Measurements from ENCODE around the gene GLTP. TPM values are rescaled to one million over a fixed set of nuclear protein-coding genes. Genes with fewer than 3 reads are reported as not detected.
A peak's percentile ranks its signal among the peaks of the same experiment; 100 is the strongest.
"Not testable (repeated sequence)": the region's sequence is repeated elsewhere in the genome, so short reads cannot be mapped to it uniquely, and the experiment has no call there.

The GLTP gene
- total RNA-seq, 1 donor from 2014 or later, result 19.8 TPM

DNA sequence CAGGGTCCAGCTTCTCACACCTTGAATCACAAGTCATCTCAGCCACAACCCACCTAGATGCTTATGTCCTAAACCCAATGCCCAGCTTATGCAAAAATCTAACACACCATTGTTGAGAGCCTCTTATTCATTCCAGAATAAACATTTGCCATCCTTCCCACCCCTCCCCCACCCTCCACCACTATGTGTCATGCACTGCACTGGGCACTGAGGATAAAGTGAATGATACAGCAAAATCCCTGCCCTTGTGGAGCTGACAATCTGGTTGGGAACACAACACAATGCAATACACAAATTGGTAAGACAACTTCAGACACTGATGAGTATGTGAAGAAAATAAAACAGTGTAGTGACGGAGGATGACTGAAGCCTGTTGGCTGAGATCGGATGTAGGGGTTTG lies 1.4 kb upstream of the GLTP start:
- DNase-seq (no peak), ATAC-seq (no peak)
- intact Hi-C loops (cut with micrococcal nuclease), result no loop called here

DNA sequence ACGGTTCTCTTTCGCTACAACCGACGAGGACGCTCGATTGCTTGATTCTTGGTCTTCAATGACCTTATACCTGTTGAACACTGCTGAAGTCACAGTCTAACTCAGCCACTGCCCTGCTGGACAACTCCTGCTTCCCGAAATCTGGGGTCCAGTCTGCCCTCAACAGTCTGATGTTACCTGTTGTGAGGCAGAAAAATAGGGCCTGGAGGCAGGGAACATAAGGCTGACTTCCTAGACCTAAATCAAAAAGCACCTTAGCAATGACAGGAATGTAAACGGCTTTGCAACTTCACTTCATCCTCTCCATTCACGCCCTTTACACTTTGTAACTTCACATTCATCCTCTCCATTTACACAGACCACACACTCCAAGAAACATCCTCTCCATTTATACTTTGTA lies 597 bp upstream of the GLTP start:
- intact Hi-C loops (cut with micrococcal nuclease), result no loop called here
- ATAC-seq (peak; percentile 3), DNase-seq (no peak)

DNA sequence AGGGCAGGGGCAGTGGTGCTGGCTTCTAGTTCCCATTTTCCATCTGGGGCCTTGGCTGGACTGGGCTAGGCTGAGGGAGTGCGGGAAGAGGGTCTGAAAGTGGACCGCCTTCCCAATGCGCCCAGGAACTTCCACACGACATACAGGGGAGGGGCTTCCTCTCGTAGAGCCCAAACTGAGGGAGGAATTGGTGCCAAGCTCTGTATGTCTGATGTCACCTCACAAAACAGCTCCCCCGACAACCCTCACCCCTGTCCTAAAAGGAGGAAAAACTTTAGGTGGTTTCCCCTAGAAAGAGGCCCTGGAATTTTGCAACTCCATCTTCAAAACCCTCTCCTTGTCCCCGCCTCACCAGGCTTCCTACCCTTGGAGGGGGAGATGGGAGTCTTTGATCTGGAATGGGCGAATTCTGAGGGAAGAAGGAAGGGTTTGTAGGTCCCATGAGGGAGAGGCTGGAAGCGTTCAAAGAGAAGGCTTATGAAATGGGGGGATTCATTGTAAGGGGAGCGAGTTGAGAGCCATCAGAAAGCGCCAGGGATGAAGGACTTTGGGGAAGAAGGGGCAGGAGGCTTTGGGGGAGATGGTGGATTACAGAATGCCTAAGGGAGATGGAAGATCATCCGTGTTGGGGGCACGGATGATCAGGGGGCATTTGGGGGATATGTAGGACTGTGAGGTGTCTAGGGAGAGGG lies 844 bp downstream of the GLTP start:
- ATAC-seq (no peak), DNase-seq (no peak)
- intact Hi-C loops (cut with micrococcal nuclease), result no loop called here

DNA sequence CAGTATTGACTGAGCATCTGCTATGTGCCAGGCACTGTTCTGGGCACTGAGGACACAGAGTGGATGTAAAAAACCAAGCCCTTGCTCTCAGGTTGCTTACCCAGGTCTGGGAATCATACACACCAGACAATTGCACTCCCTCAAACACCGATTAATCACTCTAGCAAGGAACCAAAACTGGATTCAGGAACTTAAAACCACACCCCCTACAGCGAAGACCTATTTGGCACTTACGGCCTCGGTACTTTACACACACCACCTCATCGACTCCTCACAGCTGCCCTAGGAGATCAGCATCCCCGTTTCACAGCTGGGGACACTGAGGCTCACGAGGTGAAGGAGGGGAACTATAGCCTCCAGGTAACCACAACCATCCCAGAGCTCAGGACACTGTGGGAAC lies 1.6 kb downstream of the GLTP start:
- no peak for ATAC-seq
- intact Hi-C loops (cut with micrococcal nuclease), result no loop called here
- DNase-seq, result no peak

DNA sequence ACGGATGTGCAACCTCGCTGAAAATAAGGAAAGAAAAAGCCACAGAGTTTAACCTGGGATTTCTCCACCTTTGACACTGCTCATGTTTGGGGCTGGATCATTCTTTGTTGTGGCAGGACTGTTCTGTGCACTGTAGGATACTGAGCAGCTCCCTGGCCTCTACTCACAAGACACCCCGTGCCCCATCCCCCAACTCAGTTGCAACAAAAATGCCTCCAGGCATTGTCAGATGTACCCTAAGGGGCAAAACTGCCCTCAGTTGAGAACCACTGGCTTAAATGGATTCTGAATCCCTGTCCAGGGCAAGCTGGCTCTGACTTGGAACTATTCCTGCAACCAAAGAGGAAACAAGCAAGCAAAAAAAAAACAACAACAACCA lies 2.1 kb downstream of the GLTP start:
- DNase-seq, result no peak
- intact Hi-C loops (cut with micrococcal nuclease), result no loop called here
- ATAC-seq, result no peak

DNA sequence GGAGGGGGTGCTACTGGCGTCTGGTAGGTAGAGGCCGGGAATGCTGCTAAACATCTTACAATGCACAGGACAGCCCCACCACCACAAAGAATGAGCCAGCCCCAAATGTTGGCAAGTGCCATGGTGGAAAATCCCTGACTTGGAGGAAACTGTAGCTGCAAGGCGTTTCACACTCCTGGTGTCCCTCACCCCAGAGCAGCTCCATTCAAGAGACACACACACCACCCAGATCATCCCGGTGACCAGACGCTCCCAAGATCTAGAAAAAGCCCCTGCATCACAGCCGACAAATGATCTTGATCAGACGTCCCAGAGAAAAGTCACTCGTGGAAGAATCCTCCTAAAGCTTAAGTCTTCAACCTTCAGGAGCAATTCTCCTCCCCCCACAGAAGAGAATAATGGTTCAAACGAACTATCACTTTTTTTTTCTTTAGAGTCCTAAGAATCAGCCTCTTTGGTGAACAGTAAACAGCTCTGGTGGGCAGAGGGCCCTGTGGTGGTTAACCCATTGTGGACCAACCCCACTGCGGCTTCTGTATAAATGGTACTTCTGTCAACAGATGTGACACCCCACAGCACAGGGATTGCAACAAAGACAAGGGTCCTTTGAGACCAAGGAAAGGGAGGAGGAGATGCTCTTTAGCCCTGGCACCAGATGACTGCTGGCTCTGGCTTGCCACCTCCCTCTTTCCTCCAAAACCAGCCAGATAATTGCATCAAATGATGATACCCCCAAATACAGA lies 2.7 kb downstream of the GLTP start:
- DNase-seq (no peak), ATAC-seq (no peak)
- intact Hi-C loops (cut with micrococcal nuclease), result no loop called here

DNA sequence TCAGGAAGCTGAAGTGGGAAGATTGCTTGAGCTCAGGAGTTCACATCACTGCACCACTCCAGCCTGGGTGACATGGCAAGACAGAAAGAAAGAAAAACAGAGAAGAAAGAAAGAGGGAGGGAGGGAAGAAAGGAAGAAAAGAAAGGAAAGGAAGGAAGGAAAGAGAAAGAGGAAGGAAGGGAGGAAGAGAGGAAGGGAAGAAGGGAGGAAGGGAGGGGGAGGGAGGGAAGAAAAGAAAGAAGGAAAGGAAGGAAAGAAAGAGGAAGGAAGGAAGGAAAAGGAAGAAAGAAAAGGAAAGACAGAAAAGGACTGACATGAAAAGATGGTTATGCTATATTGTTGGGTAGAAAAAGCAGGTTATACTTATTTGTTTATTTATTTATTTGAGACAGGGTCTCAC lies 3.9 kb downstream of the GLTP start:
- DNase-seq, result no peak
- ATAC-seq, result no peak
- intact Hi-C loops (cut with micrococcal nuclease), result no loop called here

DNA sequence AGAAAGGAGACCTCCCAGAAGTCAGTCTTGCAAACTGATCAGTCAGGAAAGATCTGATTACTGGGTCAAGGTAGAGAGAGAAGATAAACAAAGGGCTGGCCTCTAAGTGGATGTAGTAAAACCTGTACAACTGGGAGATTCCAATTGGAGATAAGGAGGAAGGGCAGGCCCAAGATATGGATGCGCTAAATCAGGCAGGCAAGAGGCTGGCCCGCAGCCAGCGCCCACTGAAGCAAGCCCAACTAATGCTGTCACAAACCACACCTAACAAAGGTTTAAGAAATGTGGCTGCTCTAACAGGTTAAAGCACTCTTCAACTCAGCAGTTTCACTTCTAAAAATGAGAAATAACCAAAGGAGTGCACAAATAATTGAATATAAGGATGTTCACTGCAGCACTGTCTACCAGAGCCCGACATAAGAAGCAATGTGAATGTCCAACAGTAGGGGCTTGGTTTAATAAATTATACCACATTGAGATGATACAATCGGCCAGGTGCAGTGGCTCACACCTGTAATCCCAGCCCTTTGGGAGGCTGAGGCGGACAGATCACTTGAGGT lies 4.7 kb downstream of the GLTP start:
- DNase-seq, result no peak
- ATAC-seq, result no peak
- intact Hi-C loops (cut with micrococcal nuclease), result no loop called here

DNA sequence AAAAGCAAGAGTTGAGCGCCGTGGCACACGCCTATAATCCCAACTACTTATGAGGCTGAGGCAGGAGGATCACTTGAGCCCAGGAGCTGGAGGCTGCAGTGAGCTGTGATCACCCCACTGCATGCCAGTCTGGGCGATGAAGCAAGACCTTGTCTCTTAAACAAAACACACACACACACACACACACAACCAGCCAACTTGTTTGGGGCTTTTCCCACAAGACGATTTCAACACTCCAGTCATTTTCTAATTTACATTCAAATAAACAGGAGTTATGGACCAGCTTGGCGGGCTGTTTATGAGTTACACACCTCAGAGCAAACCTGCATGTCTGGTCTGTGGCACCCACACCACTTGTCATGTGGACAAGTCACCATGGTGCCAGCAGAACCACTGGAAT lies 6.7 kb downstream of the GLTP start:
- intact Hi-C loops (cut with micrococcal nuclease), result no loop called here
- ATAC-seq (no peak), DNase-seq (no peak)

DNA sequence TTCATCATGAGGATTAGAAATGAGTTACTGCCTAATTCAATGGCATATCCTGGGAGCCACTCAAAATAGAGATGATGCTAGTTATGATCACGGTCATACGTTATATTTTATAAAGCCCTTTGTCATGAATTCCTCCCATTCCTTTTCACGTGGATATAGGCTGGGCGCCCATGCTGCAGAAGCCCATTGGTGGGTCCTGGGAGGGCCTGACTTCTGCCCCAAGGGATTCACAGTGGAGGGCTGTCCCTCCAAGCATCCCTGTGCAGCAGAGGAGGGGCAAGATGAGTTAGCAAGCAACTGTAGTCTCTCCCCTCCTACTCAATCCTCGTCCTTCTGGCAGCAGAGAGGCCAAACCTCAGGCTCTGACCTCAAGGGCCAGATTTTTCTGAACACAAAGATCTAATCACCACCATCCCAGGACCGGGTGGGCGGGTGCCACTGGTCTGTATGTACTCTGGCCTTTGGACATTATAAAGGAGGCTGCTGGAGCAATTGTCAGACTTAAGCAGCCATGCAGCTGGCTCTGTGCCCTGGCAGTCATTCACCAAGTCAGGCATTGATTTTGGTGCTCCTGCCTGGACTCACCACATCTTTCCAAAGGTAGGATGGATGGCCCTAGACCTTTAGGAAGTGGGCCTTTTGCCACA lies 8.6 kb downstream of the GLTP start:
- no peak for ATAC-seq
- DNase-seq, result peak; percentile 36
- intact Hi-C loops (cut with micrococcal nuclease), result no loop called here

DNA sequence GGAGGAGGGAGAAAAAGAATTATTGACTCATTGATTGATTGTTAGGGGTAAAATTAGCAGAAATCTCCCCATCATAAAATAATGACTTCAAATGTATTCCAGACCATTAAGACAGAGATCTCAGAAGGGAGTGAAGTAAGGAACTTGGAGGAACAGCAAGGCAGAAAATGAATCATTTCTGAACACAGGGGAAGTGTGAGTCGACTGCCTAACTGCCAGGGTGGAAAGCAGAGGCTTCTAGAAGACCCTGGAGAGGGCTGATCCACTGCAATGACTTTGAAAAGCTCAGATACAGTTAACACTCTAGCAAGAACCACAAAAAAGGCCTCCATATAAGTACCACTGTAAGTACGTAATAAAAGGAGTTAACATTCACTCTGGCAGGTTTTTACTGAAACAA lies 9.7 kb downstream of the GLTP start:
- intact Hi-C loops (cut with micrococcal nuclease), result no loop called here
- DNase-seq (no peak), ATAC-seq (no peak)

DNA sequence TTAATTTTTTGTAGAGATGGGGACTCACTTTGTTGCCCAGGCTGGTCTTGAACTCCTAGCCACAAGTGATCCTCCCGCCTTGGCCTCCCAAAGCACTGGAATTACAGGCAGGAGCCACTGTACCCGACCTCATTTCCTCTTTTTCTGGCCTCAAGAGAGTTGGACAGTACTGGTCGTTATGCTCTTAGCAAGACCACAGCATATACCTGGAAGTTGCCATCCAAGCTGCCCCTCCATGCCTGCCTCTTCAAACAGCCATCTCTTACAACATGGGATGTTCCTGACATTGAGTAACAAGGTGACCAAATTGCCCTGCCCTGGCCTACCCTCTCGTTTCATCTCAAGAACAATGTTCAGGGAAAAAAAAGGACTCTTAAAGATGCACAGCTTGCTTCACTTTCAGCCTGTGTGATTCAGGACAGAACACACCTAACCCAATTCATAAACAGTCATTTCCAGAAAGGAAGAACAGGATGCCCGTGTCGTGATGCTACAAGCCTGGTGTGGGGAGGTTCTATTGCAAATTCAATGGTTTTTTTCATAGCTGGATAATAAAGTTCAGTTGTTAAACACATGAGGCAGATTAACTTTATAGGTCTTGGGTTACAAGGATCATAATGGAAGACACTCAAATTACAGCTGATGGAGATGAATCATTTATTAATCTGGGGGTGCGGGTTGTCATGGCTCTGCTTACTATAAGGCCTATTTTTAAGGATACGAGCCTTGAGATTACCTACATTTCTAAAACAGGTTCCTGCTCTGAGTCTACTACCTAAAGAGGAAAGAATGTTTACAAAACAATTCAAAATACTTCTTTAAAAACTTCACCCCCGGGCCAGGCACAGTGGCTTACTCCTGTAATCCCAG lies 11.9 kb downstream of the GLTP start:
- no peak for ATAC-seq
- intact Hi-C loops (cut with micrococcal nuclease), result no loop called here
- no peak for DNase-seq

DNA sequence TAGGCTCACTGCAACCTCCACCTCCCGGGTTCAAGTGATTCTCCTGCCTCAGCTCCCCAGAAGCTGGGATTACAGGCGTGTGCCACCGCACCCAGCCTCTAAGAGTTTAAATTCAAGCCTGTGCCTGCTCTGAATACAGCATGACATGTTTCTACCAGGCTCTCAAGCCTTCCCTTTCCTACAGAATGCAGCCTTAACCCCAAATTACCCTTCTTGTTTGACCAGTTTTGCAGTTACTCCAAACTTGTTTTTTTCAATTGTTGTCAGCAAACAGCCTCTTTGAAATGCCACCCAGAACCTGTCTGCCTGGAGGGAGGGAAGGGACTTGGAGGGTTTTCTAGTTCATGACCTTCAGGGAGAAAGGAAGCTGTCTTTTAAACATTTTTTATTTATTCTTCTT lies 15.4 kb downstream of the GLTP start:
- intact Hi-C loops (cut with micrococcal nuclease), result no loop called here
- DNase-seq (no peak), ATAC-seq (no peak)

DNA sequence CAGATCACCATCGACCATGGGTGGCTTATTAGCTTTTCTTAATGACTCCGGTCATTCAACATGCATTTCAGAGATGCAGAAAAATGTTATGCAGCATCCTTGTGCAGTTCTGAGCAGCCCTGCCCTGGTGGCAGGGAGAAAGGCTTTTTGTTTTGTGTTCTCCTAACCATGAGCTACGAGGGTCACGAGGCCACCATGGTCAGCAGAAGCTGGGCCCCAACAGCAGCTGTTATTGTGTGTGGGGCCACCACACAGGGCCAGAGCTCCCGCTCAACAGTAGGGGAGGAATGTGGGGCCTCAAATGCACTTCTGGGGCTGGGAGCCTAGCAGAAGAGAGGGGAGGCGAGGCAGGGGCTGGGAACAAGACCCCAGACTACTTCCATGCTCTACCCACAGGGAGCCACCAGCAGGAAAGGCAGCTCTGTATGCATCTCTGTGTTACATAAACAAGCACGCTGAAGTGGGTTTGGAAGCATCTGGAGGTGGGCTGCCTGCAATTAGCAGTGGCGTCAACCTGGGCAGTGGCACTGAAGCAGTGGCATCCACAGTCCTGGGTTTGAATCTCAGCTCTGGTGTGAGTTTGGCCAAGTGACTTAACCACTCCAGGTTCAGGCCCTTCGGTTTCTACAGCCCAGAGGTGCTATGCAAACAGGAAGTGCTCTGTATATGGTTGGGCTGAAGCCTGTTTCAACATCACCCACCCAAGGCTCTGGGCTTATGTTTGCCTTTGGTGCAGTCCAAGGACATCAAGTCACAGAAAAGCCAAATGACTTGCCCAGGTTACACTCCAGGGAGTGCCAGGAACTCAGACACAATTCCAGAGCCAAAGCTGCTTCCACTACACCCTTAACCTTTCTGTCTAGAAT lies 16.3 kb downstream of the GLTP start:
- intact Hi-C loops (cut with micrococcal nuclease), result no loop called here
- DNase-seq (no peak), ATAC-seq (peak; percentile 57)

DNA sequence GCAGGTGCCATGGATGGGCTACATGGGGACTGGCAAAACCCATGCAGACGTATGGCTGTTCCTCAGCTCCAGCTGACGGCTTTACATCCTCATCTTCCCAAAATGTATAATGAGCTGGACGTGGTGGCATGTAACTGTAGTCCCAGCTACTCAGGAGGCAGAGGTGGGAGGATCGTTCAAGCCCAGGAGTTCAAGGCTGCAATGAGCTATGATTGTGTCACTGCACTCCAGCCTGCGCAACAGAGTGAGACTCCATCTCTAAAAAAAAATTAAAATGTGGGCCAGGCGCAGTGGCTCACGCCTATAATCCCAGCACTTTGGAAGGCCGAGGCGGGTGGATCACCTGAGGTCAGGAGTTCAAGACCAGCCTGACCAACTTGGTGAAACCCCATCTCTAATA lies 17.9 kb downstream of the GLTP start:
- ATAC-seq; intact Hi-C loops (cut with micrococcal nuclease); DNase-seq: not testable (repeated sequence)

DNA sequence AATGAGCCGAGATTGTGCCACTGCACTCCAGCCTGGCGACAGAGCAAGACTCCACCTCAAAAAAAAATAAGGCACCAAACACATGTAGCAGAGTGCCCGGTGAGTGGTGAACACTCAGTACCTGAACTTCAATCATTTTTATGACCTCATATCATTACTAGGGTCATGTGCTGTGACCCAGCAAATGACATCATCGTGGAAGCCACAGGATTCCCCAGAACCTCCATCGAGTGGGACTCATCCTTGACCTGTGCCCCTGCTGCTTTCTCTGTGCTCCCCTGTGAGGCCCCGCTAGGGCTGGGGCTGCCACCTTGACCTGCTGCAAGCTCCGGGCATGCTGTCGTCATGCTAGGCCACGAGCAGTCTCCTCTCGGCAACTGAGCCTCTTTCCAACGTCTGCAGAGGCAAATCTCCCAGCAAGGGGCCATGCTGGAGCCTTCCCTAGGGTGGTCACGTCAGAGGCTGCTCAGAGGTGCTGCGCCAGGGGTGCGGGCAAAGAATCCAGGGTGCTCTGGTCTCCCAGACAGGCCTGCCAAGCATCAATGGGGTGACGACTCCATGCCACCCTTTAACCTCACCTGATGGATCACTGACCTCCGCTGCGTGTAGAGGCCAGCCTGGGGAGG lies 18.5 kb downstream of the GLTP start:
- DNase-seq (no peak), ATAC-seq (no peak)
- intact Hi-C loops (cut with micrococcal nuclease), result no loop called here

DNA sequence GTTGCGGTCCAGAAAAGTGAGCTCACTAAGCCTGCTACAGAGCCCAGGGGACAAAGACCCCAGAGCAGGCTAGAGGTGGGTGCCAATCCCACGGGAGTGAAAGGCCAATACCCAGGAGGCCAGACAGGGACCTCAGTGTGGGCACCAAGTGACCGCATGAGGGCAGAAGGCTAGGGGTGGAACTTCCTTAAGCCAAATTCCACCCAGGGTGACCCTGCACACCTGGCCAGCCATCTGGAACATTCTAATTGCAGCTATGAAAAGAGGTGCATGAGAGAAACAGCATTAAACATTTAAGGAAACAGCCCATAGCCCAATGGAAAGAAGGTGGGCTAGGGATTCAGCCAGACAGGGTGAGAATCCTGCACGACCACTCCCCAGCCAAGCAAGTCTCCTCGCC lies 19.4 kb downstream of the GLTP start:
- intact Hi-C loops (cut with micrococcal nuclease), result no loop called here
- no peak for DNase-seq
- ATAC-seq, result no peak

DNA sequence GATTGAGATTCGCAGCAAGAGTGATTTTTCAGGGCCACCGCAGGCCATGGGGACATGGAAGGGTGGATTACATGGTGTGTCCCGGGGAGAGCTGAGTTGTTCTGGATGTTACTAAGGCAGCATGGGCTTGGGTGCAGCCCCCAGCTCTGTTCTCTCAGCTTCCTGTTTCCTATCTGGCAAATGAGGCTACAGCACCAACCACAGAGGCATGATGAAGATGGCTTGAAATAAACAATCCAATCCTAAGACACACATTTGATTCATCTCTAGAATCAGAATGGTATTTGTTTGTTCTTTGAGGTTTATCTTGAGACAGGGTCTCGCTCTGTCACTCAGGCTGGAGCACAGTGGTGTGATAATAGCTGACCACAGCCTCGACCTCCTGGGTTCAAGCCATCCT lies 21.6 kb downstream of the GLTP start:
- no peak for DNase-seq
- intact Hi-C loops (cut with micrococcal nuclease), result no loop called here
- no peak for ATAC-seq
